Body of pancreas (tissue), 4 donors: ENCODE data around the gene RPTOR.

Source experiments
- POLR2A ChIP-seq, 3 donors: fragments of 450-650 bp; IDR thresholded peaks; one replicate each; pipeline ENCODE4 v1.6.1; 2016; ENCODE audit warnings: antibody characterized with exemption in 3 of 3, mild to moderate bottlenecking in 2 of 3
- TF ChIP-seq, protein P1 (sequence below), 7 experiments: fragments of 450-650 bp in 4 of 7; fragments of 200-600 bp in 3 of 7; sonication (generic) in 3 of 7; IDR thresholded peaks; one replicate each; pipeline ENCODE4 v1.5.1; 2016 to 2019; ENCODE audit warnings: antibody characterized with exemption in 7 of 7

DNA sequence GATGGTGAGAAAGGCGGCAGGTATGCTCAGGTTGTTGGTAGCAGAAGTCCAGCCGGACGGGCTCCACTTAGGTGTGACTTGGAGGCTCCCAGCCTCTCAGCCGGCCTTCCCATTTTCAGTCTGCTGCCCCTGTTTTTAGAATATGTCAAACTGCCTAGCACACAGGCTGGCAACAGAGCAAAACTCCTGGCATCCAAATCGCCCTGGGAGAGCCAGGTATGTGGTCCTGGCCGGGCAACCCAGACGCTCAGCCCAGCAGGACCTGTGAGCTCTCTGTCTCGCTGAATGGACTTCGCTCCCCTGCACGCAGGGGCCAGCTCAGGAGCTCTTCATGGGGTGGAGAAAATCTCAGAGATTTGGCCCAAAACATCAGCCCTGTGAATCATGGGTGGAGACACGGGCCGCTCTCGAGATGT lies 299.1 kb downstream of the RPTOR start:
- TF ChIP-seq, protein P1, sequence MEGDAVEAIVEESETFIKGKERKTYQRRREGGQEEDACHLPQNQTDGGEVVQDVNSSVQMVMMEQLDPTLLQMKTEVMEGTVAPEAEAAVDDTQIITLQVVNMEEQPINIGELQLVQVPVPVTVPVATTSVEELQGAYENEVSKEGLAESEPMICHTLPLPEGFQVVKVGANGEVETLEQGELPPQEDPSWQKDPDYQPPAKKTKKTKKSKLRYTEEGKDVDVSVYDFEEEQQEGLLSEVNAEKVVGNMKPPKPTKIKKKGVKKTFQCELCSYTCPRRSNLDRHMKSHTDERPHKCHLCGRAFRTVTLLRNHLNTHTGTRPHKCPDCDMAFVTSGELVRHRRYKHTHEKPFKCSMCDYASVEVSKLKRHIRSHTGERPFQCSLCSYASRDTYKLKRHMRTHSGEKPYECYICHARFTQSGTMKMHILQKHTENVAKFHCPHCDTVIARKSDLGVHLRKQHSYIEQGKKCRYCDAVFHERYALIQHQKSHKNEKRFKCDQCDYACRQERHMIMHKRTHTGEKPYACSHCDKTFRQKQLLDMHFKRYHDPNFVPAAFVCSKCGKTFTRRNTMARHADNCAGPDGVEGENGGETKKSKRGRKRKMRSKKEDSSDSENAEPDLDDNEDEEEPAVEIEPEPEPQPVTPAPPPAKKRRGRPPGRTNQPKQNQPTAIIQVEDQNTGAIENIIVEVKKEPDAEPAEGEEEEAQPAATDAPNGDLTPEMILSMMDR (IDR thresholded peaks at IDR 0.05), result no peak
- no peak for TF ChIP-seq POLR2A (IDR thresholded peaks at IDR 0.05)
